HG03565 (cell line): ENCODE results near the gene NDUFA8.

Experiments
- ATAC-seq: cut with Tn5 transposase; IDR thresholded peaks from one replicate; pipeline ENCODE4 v1.9.1; 2021; ENCODE audit warnings: mild to moderate bottlenecking, moderate library complexity; ENCODE audit not compliant: unreplicated experiment

Gene NDUFA8

GRCh38 chr9:122102156-122102555 lies 57.4 kb downstream of the NDUFA8 start:
- no peak for ATAC-seq

- ATAC-seq = no peak
Measured at GRCh38 chr9:122100756-122101155, 58.8 kb downstream of the NDUFA8 start.

- peak; percentile 57 for ATAC-seq
Measured at GRCh38 chr9:122099271-122099869, 60.2 kb downstream of the NDUFA8 start.

- ATAC-seq = no peak
Measured at GRCh38 chr9:122097679-122098315, 61.8 kb downstream of the NDUFA8 start.

- no peak for ATAC-seq
Measured at GRCh38 chr9:122096620-122097415, 62.8 kb downstream of the NDUFA8 start.

- ATAC-seq = no peak
Measured at GRCh38 chr9:122095010-122095767, 64.4 kb downstream of the NDUFA8 start.
